GM12891 (cell line): ENCODE measurements around the gene SCAI.

Source experiments
- PAX5 ChIP-seq: IDR thresholded peaks from 2 replicates; pipeline ENCODE4 v1.6.1; 2011; ENCODE audit warnings: low read length, moderate library complexity, mild to moderate bottlenecking; ENCODE audit not compliant: insufficient read depth, severe bottlenecking
- POLR2A ChIP-seq: IDR thresholded peaks from 2 replicates; pipeline ENCODE4 v1.6.1; 2011; ENCODE audit warnings: low read depth, low read length, control low read depth
- POLR2AphosphoS5 ChIP-seq: IDR thresholded peaks from 2 replicates; pipeline ENCODE4 v1.6.1; 2011; ENCODE audit warnings: low read depth, low read length, control low read depth
- POU2F2 ChIP-seq: IDR thresholded peaks from 2 replicates; pipeline ENCODE4 v1.6.1; 2011; ENCODE audit warnings: low read depth, mild to moderate bottlenecking, control low read depth, low read length, moderate library complexity
- SPI1 ChIP-seq: IDR thresholded peaks from 2 replicates; pipeline ENCODE4 v1.6.1; 2011; ENCODE audit warnings: low read depth, low read length, control low read depth

DNA sequence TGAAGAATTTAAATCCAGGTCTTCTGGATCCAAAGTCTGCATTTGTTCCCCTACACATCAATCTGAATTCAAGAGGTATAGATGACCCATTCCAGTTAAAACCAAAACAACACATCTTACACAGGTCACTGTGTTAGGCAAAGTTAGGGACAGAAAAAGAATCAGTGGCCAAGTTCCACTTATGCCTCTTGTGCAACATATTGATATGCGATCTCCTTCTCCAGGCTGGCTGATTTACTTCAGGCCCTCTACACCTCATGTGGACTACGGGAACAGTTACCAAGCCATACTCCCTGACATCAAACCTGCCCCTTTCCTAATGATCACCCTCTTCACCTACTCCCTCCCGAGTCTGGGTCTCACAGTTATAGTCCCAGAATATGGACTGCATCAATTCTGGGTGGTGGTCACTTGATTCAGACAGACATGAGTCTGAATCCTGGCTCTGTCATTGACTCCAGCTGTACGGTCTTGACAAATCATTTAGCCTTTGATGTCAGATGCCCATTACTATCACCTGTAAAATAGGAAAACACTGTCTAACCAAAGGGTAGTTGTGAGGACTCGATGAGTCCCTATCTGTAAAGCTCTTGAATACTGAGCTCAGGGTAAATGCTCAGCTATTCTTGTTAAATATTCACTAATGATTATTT lies 228.4 kb downstream of the SCAI start:
- TF ChIP-seq POLR2A = no peak
- no peak for TF ChIP-seq PAX5
- no peak for TF ChIP-seq SPI1
- TF ChIP-seq POLR2AphosphoS5 = no peak
- TF ChIP-seq POU2F2 = no peak
